ENCODE measurements around the gene PANX1. TPM values are rescaled to one million over a fixed set of nuclear protein-coding genes. Genes with fewer than 3 reads are reported as not detected.
"Not testable (repeated sequence)": the region's sequence is repeated elsewhere in the genome, so short reads cannot be mapped to it uniquely, and the experiment has no call there.

The PANX1 gene
- total and polyA plus RNA-seq, 12 donors, result 3.3 to 40.5 (median 16.8) TPM

DNA sequence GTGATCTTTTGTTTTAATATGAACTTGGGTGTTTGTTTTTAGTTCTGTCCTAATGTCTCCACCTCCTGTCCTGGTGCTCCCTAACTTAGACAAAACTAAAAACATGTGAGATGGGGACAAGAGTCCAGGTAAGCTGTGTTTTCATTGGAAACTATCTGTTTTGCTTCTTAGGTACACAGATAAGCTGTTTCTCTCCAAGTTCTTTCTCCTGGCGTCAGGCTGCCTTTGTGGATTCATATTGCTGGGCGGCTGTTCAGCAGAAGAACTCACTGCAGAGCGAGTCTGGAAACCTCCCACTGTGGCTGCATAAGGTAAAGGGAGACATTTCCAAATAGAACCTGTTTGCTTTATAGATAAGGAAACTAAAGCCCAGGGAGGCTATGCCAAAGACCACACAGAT, 24.7 kb downstream of the PANX1 start:
- Histone ChIP-seq H3K4me3 (no peak overlapping the region), H3K36me3 (replicated peaks in 1 of 2) (no peaks in the 10 kb centered on the region), H3K27ac (no peak overlapping the region), H3K4me1 (replicated peaks in 1 of 2) (peaks cover 8 to 35% of the 10 kb centered on the region in 2 donors), H3K9me3 (replicated peaks in 1 of 3) (no peaks in the 10 kb centered on the region), H3K27me3 (no peaks in the 10 kb centered on the region)
- WGBS, 4 donors, result 81 to 96% (median 90%) methylated on average over 3 of the region's 3 CpGs
- no peak for DNase-seq
- TF ChIP-seq, protein P1, sequence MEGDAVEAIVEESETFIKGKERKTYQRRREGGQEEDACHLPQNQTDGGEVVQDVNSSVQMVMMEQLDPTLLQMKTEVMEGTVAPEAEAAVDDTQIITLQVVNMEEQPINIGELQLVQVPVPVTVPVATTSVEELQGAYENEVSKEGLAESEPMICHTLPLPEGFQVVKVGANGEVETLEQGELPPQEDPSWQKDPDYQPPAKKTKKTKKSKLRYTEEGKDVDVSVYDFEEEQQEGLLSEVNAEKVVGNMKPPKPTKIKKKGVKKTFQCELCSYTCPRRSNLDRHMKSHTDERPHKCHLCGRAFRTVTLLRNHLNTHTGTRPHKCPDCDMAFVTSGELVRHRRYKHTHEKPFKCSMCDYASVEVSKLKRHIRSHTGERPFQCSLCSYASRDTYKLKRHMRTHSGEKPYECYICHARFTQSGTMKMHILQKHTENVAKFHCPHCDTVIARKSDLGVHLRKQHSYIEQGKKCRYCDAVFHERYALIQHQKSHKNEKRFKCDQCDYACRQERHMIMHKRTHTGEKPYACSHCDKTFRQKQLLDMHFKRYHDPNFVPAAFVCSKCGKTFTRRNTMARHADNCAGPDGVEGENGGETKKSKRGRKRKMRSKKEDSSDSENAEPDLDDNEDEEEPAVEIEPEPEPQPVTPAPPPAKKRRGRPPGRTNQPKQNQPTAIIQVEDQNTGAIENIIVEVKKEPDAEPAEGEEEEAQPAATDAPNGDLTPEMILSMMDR (IDR thresholded peaks at IDR 0.05), result no peak
- TF ChIP-seq POLR2A (IDR thresholded peaks at IDR 0.05), result no peak
- intact Hi-C loops (cut with DNase I), result no loop called here

DNA sequence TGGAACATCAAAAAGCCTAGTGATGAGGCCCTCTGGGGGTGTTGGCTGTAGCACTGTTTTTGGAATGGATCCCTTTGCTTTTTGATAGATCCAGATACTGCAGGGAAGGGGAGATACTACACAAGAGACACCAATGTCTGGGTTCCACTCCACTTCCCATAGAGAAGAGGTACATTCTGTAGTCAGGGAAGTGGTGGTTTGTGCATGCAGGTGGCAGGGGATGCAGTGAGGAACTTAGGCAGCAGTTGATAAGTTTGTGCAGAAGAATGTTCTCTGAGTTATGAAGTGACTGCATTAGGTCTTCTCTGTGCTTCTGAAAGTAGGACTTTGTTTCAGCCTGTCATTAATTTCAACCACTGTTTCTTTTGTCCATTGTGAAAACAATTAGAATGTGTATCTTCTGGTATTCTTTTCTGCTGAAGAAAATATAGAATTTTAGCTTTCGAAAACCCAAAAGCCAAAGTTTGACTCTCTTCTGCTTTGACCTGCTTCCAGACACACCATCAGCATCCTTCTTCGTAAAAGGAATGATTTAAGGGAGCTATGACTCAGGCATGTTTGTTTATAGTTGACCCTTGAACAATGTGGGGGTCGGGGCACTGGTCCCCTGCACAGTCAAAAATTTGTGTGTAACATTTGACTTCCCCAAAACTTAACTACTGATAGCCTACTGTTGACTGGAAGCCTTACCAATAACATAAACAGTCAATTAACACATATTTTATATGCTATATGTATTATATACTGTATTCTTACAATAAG, 25.6 kb downstream of the PANX1 start:
- no peak overlapping the region for H3K4me3 ChIP-seq
- H3K36me3 ChIP-seq (replicated peaks in 1 of 2), result no peaks in the 10 kb centered on the region
- intact Hi-C loops (cut with DNase I), result no loop called here
- no peaks in the 10 kb centered on the region for H3K27me3 ChIP-seq
- no peak overlapping the region for H3K27ac ChIP-seq
- no peak for DNase-seq
- TF ChIP-seq, protein P1 (IDR thresholded peaks at IDR 0.05), result no peak
- no peak for TF ChIP-seq POLR2A (IDR thresholded peaks at IDR 0.05)
- H3K4me1 ChIP-seq (replicated peaks in 1 of 2), result peaks cover 8 to 31% of the 10 kb centered on the region in 2 donors
- WGBS, 4 donors, result 67 to 73% (median 72%) methylated on average over 3 of the region's 3 CpGs
- no peaks in the 10 kb centered on the region for H3K9me3 ChIP-seq (replicated peaks in 1 of 3)

DNA sequence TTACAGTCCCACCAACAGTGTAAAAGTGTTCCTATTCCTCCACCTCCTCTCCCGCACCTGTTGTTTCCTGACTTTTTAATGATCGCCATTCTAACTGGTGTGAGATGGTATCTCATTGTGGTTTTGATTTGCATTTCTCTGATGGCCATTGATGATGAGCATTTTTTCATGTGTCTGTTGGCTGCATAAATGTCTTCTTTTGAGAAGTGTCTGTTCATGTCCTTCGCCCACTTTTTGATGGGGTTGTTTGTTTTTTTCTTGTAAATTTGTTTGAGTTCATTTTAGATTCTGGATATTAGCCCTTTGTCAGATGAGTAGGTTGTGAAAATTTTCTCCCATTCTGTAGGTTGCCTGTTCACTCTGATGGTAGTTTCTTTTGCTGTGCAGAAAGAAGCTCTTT, 28.7 kb downstream of the PANX1 start:
- H3K4me1 ChIP-seq (replicated peaks in 1 of 2); H3K4me3 ChIP-seq: not testable (repeated sequence)
- WGBS, 4 donors, result 92 to 100% (median 95%) methylated on average over 2 to 3 of the region's 3 CpGs

DNA sequence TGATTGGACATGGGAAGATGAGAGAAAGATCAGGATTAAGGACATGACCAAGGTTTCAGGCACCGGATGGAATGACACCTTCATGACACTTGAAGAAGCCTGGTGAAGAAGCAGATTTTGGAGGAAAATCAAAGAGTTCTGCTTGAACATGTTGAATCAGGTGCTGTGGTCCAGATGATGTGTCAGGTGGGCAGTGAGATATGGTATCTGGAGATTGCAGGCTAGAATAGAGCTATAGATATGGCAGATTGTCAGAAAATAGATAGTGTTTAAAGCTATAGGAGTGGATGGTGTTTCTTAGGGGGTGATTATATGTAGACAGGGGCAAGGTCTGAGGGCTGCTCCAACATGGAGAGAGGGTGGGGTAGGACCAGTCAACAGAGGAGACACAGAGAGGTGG, 40.2 kb downstream of the PANX1 start:
- H3K4me1 ChIP-seq (replicated peaks in 1 of 2), result no peaks in the 10 kb centered on the region
- 88 to 100% (median 97%) methylated on average over 1 of the region's 1 CpG for WGBS, 4 donors
- no peaks in the 10 kb centered on the region for H3K27me3 ChIP-seq
- no peaks in the 10 kb centered on the region for H3K9me3 ChIP-seq (replicated peaks in 1 of 3)
- TF ChIP-seq, protein P1 (IDR thresholded peaks at IDR 0.05), result no peak
- no peak for TF ChIP-seq POLR2A (IDR thresholded peaks at IDR 0.05)
- no peaks in the 10 kb centered on the region for H3K36me3 ChIP-seq (replicated peaks in 1 of 2)
- intact Hi-C loops (cut with DNase I), result no loop called here
- no peak overlapping the region for H3K4me3 ChIP-seq
- DNase-seq, result no peak
- H3K27ac ChIP-seq, result no peak overlapping the region

More for the DNA sequence above, 28.7 kb downstream of the PANX1 start:
- H3K36me3 ChIP-seq (replicated peaks in 1 of 2); DNase-seq; H3K27me3 ChIP-seq; H3K27ac ChIP-seq; intact Hi-C loops (cut with DNase I); H3K9me3 ChIP-seq (replicated peaks in 1 of 3): not testable (repeated sequence)

DNA sequence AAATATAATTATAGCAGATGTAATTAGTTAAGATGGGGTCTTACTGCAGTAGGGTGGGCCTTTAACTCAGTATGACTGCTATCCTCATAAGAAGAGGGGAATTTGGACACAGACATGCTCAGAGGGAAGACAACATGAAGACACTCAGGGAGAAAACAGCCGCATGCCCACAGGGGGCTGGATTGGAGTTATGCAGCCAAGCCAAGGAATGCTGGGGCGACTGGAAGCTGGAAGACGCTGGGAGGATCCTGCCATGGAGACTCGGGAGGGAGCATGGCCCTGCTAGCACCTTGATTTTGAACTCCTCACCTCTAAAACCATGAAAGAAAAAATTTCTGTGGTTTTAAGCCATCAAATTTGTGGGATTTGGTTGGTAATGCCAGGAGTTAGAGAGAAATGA, 40.9 kb downstream of the PANX1 start:
- Histone ChIP-seq H3K27ac (no peak overlapping the region), H3K9me3 (replicated peaks in 1 of 3) (no peaks in the 10 kb centered on the region), H3K27me3 (no peaks in the 10 kb centered on the region), H3K36me3 (replicated peaks in 1 of 2) (no peaks in the 10 kb centered on the region), H3K4me3 (no peak overlapping the region), H3K4me1 (replicated peaks in 1 of 2) (no peaks in the 10 kb centered on the region)
- 96 to 99% (median 97%) methylated on average over 4 of the region's 4 CpGs for WGBS, 4 donors
- DNase-seq, result no peak
- TF ChIP-seq, protein P1 (IDR thresholded peaks at IDR 0.05), result no peak
- no peak for TF ChIP-seq POLR2A (IDR thresholded peaks at IDR 0.05)
- intact Hi-C loops (cut with DNase I), result no loop called here

All from adrenal gland (tissue), 12 donors.